OCI-LY1 (cell line): ENCODE measurements around the gene TFPI.

Experiments used
- EZH2 ChIP-seq: fragments of 200-600 bp; sonication (generic), shearing (Covaris generic); IDR thresholded peaks from 2 replicates; pipeline ENCODE4 v1.8.0; 2017; ENCODE audit warnings: borderline replicate concordance, mixed run types, mild to moderate bottlenecking, antibody characterized with exemption, low read length, moderate library complexity, mixed read lengths
- TF ChIP-seq, protein P1 (sequence below): fragments of 200-600 bp; sonication (generic), shearing (Covaris generic); IDR thresholded peaks from 2 replicates; pipeline ENCODE4 v1.5.1; 2017; ENCODE audit warnings: mild to moderate bottlenecking, antibody characterized with exemption, low read length, moderate library complexity, mixed read lengths

DNA sequence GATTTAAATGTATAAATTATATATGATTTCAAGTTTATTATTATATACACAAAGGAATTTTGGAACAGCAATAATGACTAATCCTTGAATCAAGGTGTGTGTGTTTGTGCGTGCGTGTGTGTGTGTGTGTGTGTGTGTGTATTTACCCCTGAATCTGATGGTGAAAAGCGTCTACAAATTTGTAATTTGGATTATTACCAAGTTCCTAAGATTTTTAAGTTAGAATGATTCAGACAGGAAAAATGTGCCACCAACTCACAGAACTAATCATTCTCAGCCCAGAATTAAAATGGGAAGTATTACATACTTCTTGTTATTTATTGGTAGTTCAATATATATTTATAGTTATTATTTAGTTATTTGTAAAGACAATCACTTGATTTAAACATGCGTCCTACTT is 118.5 kb downstream of the TFPI start:
- TF ChIP-seq, protein P1, sequence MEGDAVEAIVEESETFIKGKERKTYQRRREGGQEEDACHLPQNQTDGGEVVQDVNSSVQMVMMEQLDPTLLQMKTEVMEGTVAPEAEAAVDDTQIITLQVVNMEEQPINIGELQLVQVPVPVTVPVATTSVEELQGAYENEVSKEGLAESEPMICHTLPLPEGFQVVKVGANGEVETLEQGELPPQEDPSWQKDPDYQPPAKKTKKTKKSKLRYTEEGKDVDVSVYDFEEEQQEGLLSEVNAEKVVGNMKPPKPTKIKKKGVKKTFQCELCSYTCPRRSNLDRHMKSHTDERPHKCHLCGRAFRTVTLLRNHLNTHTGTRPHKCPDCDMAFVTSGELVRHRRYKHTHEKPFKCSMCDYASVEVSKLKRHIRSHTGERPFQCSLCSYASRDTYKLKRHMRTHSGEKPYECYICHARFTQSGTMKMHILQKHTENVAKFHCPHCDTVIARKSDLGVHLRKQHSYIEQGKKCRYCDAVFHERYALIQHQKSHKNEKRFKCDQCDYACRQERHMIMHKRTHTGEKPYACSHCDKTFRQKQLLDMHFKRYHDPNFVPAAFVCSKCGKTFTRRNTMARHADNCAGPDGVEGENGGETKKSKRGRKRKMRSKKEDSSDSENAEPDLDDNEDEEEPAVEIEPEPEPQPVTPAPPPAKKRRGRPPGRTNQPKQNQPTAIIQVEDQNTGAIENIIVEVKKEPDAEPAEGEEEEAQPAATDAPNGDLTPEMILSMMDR: no peak
- no peak for TF ChIP-seq EZH2
